Measurements from ENCODE around the gene ELF1.
"Not testable (repeated sequence)": the region's sequence is repeated elsewhere in the genome, so short reads cannot be mapped to it uniquely, and the experiment has no call there.

DNA sequence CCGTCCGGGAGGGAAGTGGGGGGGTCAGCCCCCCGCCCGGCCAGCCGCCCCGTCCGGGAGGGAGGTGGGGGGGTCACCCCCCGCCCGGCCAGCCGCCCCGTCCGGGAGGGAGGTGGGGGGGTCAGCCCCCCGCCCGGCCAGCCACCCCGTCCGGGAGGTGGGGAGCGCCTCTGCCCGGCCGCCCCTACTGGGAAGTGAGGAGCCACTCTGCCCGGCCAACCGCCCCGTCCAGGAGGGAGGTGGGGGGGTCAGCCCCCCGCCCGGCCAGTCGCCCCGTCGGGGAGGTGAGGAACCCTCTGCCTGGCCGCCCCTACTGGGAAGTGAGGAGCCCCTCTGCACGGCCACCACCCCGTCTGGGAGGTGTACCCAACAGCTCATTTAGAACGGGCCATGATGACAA lies 118.1 kb downstream of the ELF1 start:
- TF ChIP-seq POLR2A, POLR2AphosphoS5 (IDR thresholded peaks at IDR 0.05): not testable (repeated sequence)
- TF ChIP-seq, protein P1, sequence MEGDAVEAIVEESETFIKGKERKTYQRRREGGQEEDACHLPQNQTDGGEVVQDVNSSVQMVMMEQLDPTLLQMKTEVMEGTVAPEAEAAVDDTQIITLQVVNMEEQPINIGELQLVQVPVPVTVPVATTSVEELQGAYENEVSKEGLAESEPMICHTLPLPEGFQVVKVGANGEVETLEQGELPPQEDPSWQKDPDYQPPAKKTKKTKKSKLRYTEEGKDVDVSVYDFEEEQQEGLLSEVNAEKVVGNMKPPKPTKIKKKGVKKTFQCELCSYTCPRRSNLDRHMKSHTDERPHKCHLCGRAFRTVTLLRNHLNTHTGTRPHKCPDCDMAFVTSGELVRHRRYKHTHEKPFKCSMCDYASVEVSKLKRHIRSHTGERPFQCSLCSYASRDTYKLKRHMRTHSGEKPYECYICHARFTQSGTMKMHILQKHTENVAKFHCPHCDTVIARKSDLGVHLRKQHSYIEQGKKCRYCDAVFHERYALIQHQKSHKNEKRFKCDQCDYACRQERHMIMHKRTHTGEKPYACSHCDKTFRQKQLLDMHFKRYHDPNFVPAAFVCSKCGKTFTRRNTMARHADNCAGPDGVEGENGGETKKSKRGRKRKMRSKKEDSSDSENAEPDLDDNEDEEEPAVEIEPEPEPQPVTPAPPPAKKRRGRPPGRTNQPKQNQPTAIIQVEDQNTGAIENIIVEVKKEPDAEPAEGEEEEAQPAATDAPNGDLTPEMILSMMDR (IDR thresholded peaks at IDR 0.05), result not testable (repeated sequence)
